ENCODE measurements around the gene ZMIZ1. TPM values are rescaled to one million over a fixed set of nuclear protein-coding genes. Genes with fewer than 3 reads are reported as not detected.
"Not testable (repeated sequence)": the region's sequence is repeated elsewhere in the genome, so short reads cannot be mapped to it uniquely, and the experiment has no call there.

ZMIZ1 gene
- total RNA-seq, 5 donors from 2014 or later (not counting 1 experiment from before 2014, with no cell fraction given), result 16.8 to 27.1 (median 21.2) TPM

GRCh38 chr10:79275105-79275430 is 206.3 kb downstream of the ZMIZ1 start:
- CTCF ChIA-PET, result no interaction called here
- Histone ChIP-seq H3K36me3 (ENCODE audit: control insufficient read depth in 2 of 2, extremely low read depth in 1 of 2, insufficient read depth in 1 of 2, low read length in 1 of 2) (peaks cover 11 to 14% of the 10 kb centered on the region in 2 donors), H3K27me3 (replicated peaks in 1 of 2; ENCODE audit: control insufficient read depth in 2 of 2, extremely low read depth in 1 of 2, insufficient read depth in 2 of 2, low read length in 1 of 2) (no peaks in the 10 kb centered on the region), H3K9me3 (no peaks in the 10 kb centered on the region), H3K4me3 (ENCODE audit: control insufficient read depth in 1 of 2, extremely low read depth in 1 of 2, low read length in 1 of 2) (no peak overlapping the region), H3K4me1 (ENCODE audit: control insufficient read depth in 1 of 2, extremely low read depth in 1 of 2, insufficient read depth in 2 of 2, low read length in 2 of 2) (no peaks in the 10 kb centered on the region), H3K27ac (ENCODE audit: low read length) (no peak overlapping the region)
- no peak overlapping the region for H3K4me3 Mint-ChIP-seq
- H3K27me3 Mint-ChIP-seq, result no peaks in the 10 kb centered on the region
- DNase-seq, result no peak
- peaks cover 0 to 4% (median 0%) of the 10 kb centered on the region in 3 donors for H3K4me1 Mint-ChIP-seq
- no peak overlapping the region for H3K27ac Mint-ChIP-seq
- no peak for ATAC-seq (replicated peaks in 1 of 4)
- POLR2A ChIA-PET, result no interaction called here
- no CpG with 5 or more reads among the region's 3 CpGs for WGBS (ENCODE audit: insufficient coverage)
- peaks cover 20% of the 10 kb centered on the region for H3K36me3 Mint-ChIP-seq
- H3K9me3 Mint-ChIP-seq, result no peaks in the 10 kb centered on the region

DNA sequence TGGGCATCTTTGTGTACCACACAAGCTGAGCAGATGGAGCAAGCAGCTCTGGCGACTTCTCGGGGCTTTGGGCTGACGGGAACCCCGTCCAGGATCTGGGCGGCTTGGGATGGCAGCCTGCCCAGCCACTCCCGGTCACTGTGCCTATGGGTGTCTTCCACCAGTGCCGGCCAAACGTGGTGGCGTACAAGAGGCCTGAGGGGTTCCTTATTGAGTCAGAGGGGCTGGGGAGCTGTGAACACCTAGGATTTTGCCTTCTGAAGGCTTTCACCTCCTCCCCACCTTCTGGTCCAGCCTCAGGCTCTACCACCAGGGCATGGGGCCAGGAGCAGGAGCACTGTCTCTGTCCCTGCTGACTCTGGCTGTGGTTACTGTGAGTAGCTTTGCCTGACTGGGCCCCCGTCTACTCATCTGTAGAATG is 206.7 kb downstream of the ZMIZ1 start:
- Histone ChIP-seq H3K27me3 (replicated peaks in 1 of 2; ENCODE audit: control insufficient read depth in 2 of 2, extremely low read depth in 1 of 2, insufficient read depth in 2 of 2, low read length in 1 of 2) (no peaks in the 10 kb centered on the region), H3K9me3 (no peaks in the 10 kb centered on the region), H3K4me3 (ENCODE audit: control insufficient read depth in 1 of 2, extremely low read depth in 1 of 2, low read length in 1 of 2) (no peak overlapping the region), H3K27ac (ENCODE audit: low read length) (no peak overlapping the region), H3K36me3 (ENCODE audit: control insufficient read depth in 2 of 2, extremely low read depth in 1 of 2, insufficient read depth in 1 of 2, low read length in 1 of 2) (peaks cover 12 to 14% of the 10 kb centered on the region in 2 donors), H3K4me1 (ENCODE audit: control insufficient read depth in 1 of 2, extremely low read depth in 1 of 2, insufficient read depth in 2 of 2, low read length in 2 of 2) (no peaks in the 10 kb centered on the region)
- H3K27me3 Mint-ChIP-seq, result no peaks in the 10 kb centered on the region
- CTCF ChIA-PET, result no interaction called here
- POLR2A ChIA-PET, result no interaction called here
- no peaks in the 10 kb centered on the region for H3K9me3 Mint-ChIP-seq
- H3K27ac Mint-ChIP-seq, result no peak overlapping the region
- no peak for DNase-seq
- no peak overlapping the region for H3K4me3 Mint-ChIP-seq
- 95% methylated on average over 4 of the region's 10 CpGs for WGBS (ENCODE audit: insufficient coverage)
- peaks cover 0 to 4% (median 0%) of the 10 kb centered on the region in 3 donors for H3K4me1 Mint-ChIP-seq
- no peak for ATAC-seq (replicated peaks in 1 of 4)
- peaks cover 22% of the 10 kb centered on the region for H3K36me3 Mint-ChIP-seq

DNA sequence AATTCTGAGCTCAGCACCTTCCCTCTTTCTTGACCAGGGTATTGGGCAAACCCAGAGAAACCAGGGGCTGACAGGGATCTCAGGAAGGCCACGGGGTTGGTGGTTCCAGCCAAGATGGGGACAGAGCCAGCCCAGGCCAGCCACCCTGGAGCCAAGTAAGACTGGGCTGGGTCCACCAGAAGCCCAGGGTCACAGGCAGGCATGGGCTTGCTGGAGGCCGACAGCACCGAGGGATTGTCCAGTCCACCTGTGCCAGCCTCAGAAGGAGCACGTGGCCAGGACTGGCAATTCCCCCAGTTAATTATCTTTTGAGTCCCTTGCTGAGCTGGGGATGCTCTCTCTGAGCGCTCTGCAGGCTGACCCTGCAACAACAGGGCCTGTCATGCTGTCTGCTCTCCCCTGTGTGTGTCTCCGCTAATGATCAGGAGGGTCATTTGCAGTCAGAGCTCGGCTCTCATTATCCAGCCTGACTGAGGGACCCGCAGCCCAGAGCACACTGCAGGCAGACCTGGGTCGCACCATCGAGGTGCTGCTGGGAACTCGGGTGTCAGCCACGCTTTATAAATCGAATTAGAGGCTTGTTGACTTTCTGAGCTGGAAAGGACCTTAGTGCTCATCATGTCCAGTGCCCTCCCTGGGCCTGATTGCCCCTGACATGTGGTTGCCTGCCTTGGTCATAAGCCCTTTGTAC is 209.0 kb downstream of the ZMIZ1 start:
- no peak overlapping the region for H3K4me3 Mint-ChIP-seq
- no peaks in the 10 kb centered on the region for H3K9me3 Mint-ChIP-seq
- Histone ChIP-seq H3K9me3 (no peaks in the 10 kb centered on the region), H3K27ac (ENCODE audit: low read length) (no peak overlapping the region), H3K27me3 (replicated peaks in 1 of 2; ENCODE audit: control insufficient read depth in 2 of 2, extremely low read depth in 1 of 2, insufficient read depth in 2 of 2, low read length in 1 of 2) (no peaks in the 10 kb centered on the region), H3K36me3 (ENCODE audit: control insufficient read depth in 2 of 2, extremely low read depth in 1 of 2, insufficient read depth in 1 of 2, low read length in 1 of 2) (peaks cover 12 to 17% of the 10 kb centered on the region in 2 donors), H3K4me1 (ENCODE audit: control insufficient read depth in 1 of 2, extremely low read depth in 1 of 2, insufficient read depth in 2 of 2, low read length in 2 of 2) (no peaks in the 10 kb centered on the region), H3K4me3 (ENCODE audit: control insufficient read depth in 1 of 2, extremely low read depth in 1 of 2, low read length in 1 of 2) (no peak overlapping the region)
- WGBS (ENCODE audit: insufficient coverage), result 95% methylated on average over 13 of the region's 13 CpGs
- H3K27ac Mint-ChIP-seq, result no peak overlapping the region
- no peaks in the 10 kb centered on the region for H3K4me1 Mint-ChIP-seq
- peaks cover 34% of the 10 kb centered on the region for H3K36me3 Mint-ChIP-seq
- no peak for DNase-seq
- H3K27me3 Mint-ChIP-seq, result no peaks in the 10 kb centered on the region
- POLR2A ChIA-PET, result interaction anchor here in 1 of 2 donors (0.5 kb wide), 1 partner anchor 33 kb away, joined by 3 read pairs; no protein-coding TSS in a partner anchor
- no peak for ATAC-seq (replicated peaks in 1 of 4)
- CTCF ChIA-PET, result no interaction called here

GRCh38 chr10:79279047-79279446 is 210.3 kb downstream of the ZMIZ1 start:
- H3K27ac ChIP-seq (ENCODE audit: low read length); H3K27me3 ChIP-seq (replicated peaks in 1 of 2; ENCODE audit: control insufficient read depth in 2 of 2, extremely low read depth in 1 of 2, insufficient read depth in 2 of 2, low read length in 1 of 2); H3K4me3 Mint-ChIP-seq; H3K4me1 Mint-ChIP-seq; H3K4me1 ChIP-seq (ENCODE audit: control insufficient read depth in 1 of 2, extremely low read depth in 1 of 2, insufficient read depth in 2 of 2, low read length in 2 of 2); POLR2A ChIA-PET; CTCF ChIA-PET; H3K4me3 ChIP-seq (ENCODE audit: control insufficient read depth in 1 of 2, extremely low read depth in 1 of 2, low read length in 1 of 2); H3K9me3 ChIP-seq; ATAC-seq (replicated peaks in 1 of 4); H3K27ac Mint-ChIP-seq; H3K27me3 Mint-ChIP-seq; H3K9me3 Mint-ChIP-seq; DNase-seq: not testable (repeated sequence)
- peaks cover 12 to 15% of the 10 kb centered on the region in 2 donors for H3K36me3 ChIP-seq (ENCODE audit: control insufficient read depth in 2 of 2, extremely low read depth in 1 of 2, insufficient read depth in 1 of 2, low read length in 1 of 2)
- 95% methylated on average over 12 of the region's 33 CpGs for WGBS (ENCODE audit: insufficient coverage)
- H3K36me3 Mint-ChIP-seq, result peaks cover 34% of the 10 kb centered on the region

- H3K27me3 Mint-ChIP-seq, result no peaks in the 10 kb centered on the region
- WGBS (ENCODE audit: insufficient coverage), result 98% methylated on average over 6 of the region's 6 CpGs
- no peak for DNase-seq
- H3K4me1 ChIP-seq (ENCODE audit: control insufficient read depth in 1 of 2, extremely low read depth in 1 of 2, insufficient read depth in 2 of 2, low read length in 2 of 2), result peaks cover 8 to 29% of the 10 kb centered on the region in 2 experiments
- H3K27ac ChIP-seq (ENCODE audit: low read length), result no peak overlapping the region
- ChIA-PET POLR2A (no interaction called here), CTCF (no interaction called here)
- H3K36me3 Mint-ChIP-seq, result peaks cover 34% of the 10 kb centered on the region
- no peak for ATAC-seq (replicated peaks in 1 of 4)
- H3K4me3 ChIP-seq (ENCODE audit: control insufficient read depth in 1 of 2, extremely low read depth in 1 of 2, low read length in 1 of 2), result no peak overlapping the region
- no peaks in the 10 kb centered on the region for H3K27me3 ChIP-seq (replicated peaks in 1 of 2; ENCODE audit: control insufficient read depth in 2 of 2, extremely low read depth in 1 of 2, insufficient read depth in 2 of 2, low read length in 1 of 2)
- H3K36me3 ChIP-seq (ENCODE audit: control insufficient read depth in 2 of 2, extremely low read depth in 1 of 2, insufficient read depth in 1 of 2, low read length in 1 of 2), result peaks cover 12% of the 10 kb centered on the region in 2 donors
- H3K9me3 Mint-ChIP-seq, result no peaks in the 10 kb centered on the region
- H3K4me3 Mint-ChIP-seq, result no peak overlapping the region
- no peak overlapping the region for H3K27ac Mint-ChIP-seq
- H3K4me1 Mint-ChIP-seq, result peaks cover 16 to 22% (median 20%) of the 10 kb centered on the region in 3 donors
- H3K9me3 ChIP-seq, result no peaks in the 10 kb centered on the region
These were observed 212.2 kb downstream of the ZMIZ1 start for GRCh38 chr10:79280956-79281355.

DNA sequence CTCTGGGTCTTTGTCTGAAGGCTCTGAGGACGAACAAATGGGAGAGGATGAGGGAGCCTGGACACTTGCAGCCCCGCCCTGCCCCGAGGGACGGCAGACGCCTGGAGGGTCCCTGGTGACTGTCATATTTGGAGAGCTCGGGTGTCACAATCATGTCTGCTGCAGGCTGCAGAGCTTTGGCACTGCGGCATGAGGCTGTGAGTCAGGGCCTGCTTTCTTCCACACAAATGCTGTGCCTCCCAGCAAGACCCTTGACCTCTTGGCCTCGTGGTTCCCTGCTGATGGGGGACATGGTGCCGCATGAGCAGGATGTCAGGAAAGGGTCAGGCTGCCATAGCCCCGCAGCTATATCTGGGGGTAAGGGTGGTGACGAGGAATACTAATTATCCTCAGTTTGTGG is 213.6 kb downstream of the ZMIZ1 start:
- WGBS (ENCODE audit: insufficient coverage), result 100% methylated on average over 9 of the region's 11 CpGs
- H3K4me1 Mint-ChIP-seq, result peaks cover 28 to 37% (median 34%) of the 10 kb centered on the region in 3 donors
- peaks cover 26% of the 10 kb centered on the region for H3K36me3 Mint-ChIP-seq
- POLR2A ChIA-PET, result interaction anchor here in 1 of 2 donors (0.6 kb wide), 1 partner anchor 266 kb away, joined by 3 read pairs; no protein-coding TSS in a partner anchor
- Histone ChIP-seq H3K4me3 (ENCODE audit: control insufficient read depth in 1 of 2, extremely low read depth in 1 of 2, low read length in 1 of 2) (no peak overlapping the region), H3K9me3 (no peaks in the 10 kb centered on the region), H3K27me3 (replicated peaks in 1 of 2; ENCODE audit: control insufficient read depth in 2 of 2, extremely low read depth in 1 of 2, insufficient read depth in 2 of 2, low read length in 1 of 2) (no peaks in the 10 kb centered on the region), H3K36me3 (ENCODE audit: control insufficient read depth in 2 of 2, extremely low read depth in 1 of 2, insufficient read depth in 1 of 2, low read length in 1 of 2) (peaks cover 7 to 10% of the 10 kb centered on the region in 2 donors), H3K4me1 (ENCODE audit: control insufficient read depth in 1 of 2, extremely low read depth in 1 of 2, insufficient read depth in 2 of 2, low read length in 2 of 2) (peaks cover 12 to 43% of the 10 kb centered on the region in 2 experiments), H3K27ac (ENCODE audit: low read length) (no peak overlapping the region)
- no peaks in the 10 kb centered on the region for H3K27me3 Mint-ChIP-seq
- H3K9me3 Mint-ChIP-seq, result no peaks in the 10 kb centered on the region
- no peak overlapping the region for H3K27ac Mint-ChIP-seq
- DNase-seq (no peak), ATAC-seq (replicated peaks in 1 of 4) (no peak)
- CTCF ChIA-PET, result no interaction called here
- H3K4me3 Mint-ChIP-seq, result no peak overlapping the region

Data from T-cell (primary cell).